ENCODE results near the gene ABCD4.

DNA sequence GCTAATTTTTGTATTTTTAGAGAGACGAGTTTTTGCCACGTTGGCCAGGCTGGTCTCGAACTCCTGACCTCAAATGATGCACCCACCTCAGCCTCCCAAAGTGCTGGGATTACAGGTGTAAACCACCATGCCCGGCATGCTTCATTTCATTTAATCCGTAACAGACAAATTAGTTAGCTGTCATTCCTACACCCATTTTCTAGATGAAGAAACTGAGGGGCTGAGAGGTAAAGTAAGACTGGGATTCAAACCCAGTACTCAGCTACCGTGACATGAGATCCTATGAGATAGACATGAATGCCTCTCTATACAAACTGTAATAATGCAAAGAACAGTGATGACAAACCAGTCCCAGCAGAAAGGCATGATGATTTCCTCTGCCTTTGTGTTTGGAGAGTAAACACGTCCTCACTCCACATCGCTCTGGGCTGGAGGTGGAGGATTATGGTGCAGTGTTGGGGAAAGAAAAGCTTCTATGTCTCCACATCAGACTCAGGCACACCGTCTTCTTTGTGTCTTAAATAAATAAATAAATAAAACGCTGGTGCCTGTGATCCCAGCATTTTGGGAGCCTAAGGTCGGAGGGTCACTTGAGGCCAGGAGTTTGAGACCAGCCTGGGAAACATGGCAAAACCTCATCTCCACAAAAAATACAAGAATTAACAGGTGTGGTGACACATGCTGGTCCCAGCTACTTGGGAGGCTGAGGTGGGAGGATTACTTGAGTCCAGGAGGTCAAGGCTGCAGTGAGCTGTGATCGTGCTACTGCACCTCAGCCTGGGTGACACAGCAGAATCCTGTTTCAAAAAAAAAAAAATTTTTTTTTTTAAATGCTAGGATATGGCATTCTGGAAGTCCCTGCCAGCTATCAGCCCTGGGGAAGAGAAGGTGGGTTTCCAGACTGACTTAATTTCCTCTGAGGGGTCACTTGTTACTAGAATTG lies 53.0 kb downstream of the ABCD4 start:
- TF ChIP-seq YY1 (IDR thresholded peaks at IDR 0.05; ENCODE audit: insufficient read depth, insufficient read length) (no peak), ZNF274 (IDR thresholded peaks at IDR 0.05; ENCODE audit: low read depth, low read length) (no peak)

Data from NT2/D1 (cell line).